ENCODE results near the gene CERS2. TPM values are rescaled to one million over a fixed set of nuclear protein-coding genes. Genes with fewer than 3 reads are reported as not detected.
"Not testable (repeated sequence)": the region's sequence is repeated elsewhere in the genome, so short reads cannot be mapped to it uniquely, and the experiment has no call there.

The CERS2 gene
- total RNA-seq, 1 donor from 2014 or later: 223 TPM

- Mint-ChIP-seq H3K27ac (ENCODE audit: unreplicated experiment) (no peak overlapping the region), H3K9me3 (ENCODE audit: low read depth) (no peaks in the 10 kb centered on the region), H3K36me3 (ENCODE audit: low read depth) (peaks cover 40% of the 10 kb centered on the region), H3K27me3 (ENCODE audit: low read depth) (no peaks in the 10 kb centered on the region), H3K4me1 (ENCODE audit: low read depth) (peaks cover 7% of the 10 kb centered on the region), H3K4me3 (ENCODE audit: unreplicated experiment) (no peak overlapping the region)
- DNase-seq (ENCODE audit: low spot score): no peak
- no peak for TF ChIP-seq CTCF (IDR thresholded peaks at IDR 0.05)
Measured at GRCh38 chr1:150954708-150955107, 19.9 kb downstream of the CERS2 start.

- no peak for DNase-seq (ENCODE audit: low spot score)
- no peak overlapping the region for H3K27ac Mint-ChIP-seq (ENCODE audit: unreplicated experiment)
- no peaks in the 10 kb centered on the region for H3K9me3 Mint-ChIP-seq (ENCODE audit: low read depth)
- TF ChIP-seq CTCF (IDR thresholded peaks at IDR 0.05): no peak
- no peaks in the 10 kb centered on the region for H3K4me1 Mint-ChIP-seq (ENCODE audit: low read depth)
- peaks cover 39% of the 10 kb centered on the region for H3K36me3 Mint-ChIP-seq (ENCODE audit: low read depth)
- H3K4me3 Mint-ChIP-seq (ENCODE audit: unreplicated experiment): no peak overlapping the region
- H3K27me3 Mint-ChIP-seq (ENCODE audit: low read depth): no peaks in the 10 kb centered on the region
Measured at GRCh38 chr1:150944856-150945255, 29.8 kb downstream of the CERS2 start.

GRCh38 chr1:150931773-150932172 is 42.9 kb downstream of the CERS2 start:
- no peak overlapping the region for H3K4me3 Mint-ChIP-seq (ENCODE audit: unreplicated experiment)
- DNase-seq (ENCODE audit: low spot score): no peak
- no peak overlapping the region for H3K27ac Mint-ChIP-seq (ENCODE audit: unreplicated experiment)
- no peak for TF ChIP-seq CTCF (IDR thresholded peaks at IDR 0.05)
- peaks cover 45% of the 10 kb centered on the region for H3K36me3 Mint-ChIP-seq (ENCODE audit: low read depth)
- peaks cover 21% of the 10 kb centered on the region for H3K4me1 Mint-ChIP-seq (ENCODE audit: low read depth)
- peaks cover 7% of the 10 kb centered on the region for H3K9me3 Mint-ChIP-seq (ENCODE audit: low read depth)
- no peaks in the 10 kb centered on the region for H3K27me3 Mint-ChIP-seq (ENCODE audit: low read depth)

- Mint-ChIP-seq H3K4me1 (ENCODE audit: low read depth) (peaks cover 13% of the 10 kb centered on the region), H3K36me3 (ENCODE audit: low read depth) (peaks cover 33% of the 10 kb centered on the region)
- H3K9me3 Mint-ChIP-seq (ENCODE audit: low read depth); H3K4me3 Mint-ChIP-seq (ENCODE audit: unreplicated experiment); DNase-seq (ENCODE audit: low spot score); H3K27me3 Mint-ChIP-seq (ENCODE audit: low read depth); H3K27ac Mint-ChIP-seq (ENCODE audit: unreplicated experiment): not testable (repeated sequence)
Measured at GRCh38 chr1:150928775-150929174, 45.9 kb downstream of the CERS2 start.

- no peak overlapping the region for H3K4me3 Mint-ChIP-seq (ENCODE audit: unreplicated experiment)
- no peak for TF ChIP-seq CTCF (IDR thresholded peaks at IDR 0.05)
- no peaks in the 10 kb centered on the region for H3K27me3 Mint-ChIP-seq (ENCODE audit: low read depth)
- H3K36me3 Mint-ChIP-seq (ENCODE audit: low read depth): peaks cover 33% of the 10 kb centered on the region
- no peak for DNase-seq (ENCODE audit: low spot score)
- H3K4me1 Mint-ChIP-seq (ENCODE audit: low read depth): peaks cover 13% of the 10 kb centered on the region
- no peak overlapping the region for H3K27ac Mint-ChIP-seq (ENCODE audit: unreplicated experiment)
- peaks cover 7% of the 10 kb centered on the region for H3K9me3 Mint-ChIP-seq (ENCODE audit: low read depth)
Measured at GRCh38 chr1:150928286-150928685, 46.3 kb downstream of the CERS2 start.

GRCh38 chr1:150927624-150928023 is 47.0 kb downstream of the CERS2 start:
- Mint-ChIP-seq H3K9me3 (ENCODE audit: low read depth) (peaks cover 6% of the 10 kb centered on the region), H3K27me3 (ENCODE audit: low read depth) (no peaks in the 10 kb centered on the region), H3K4me1 (ENCODE audit: low read depth) (peaks cover 14% of the 10 kb centered on the region), H3K4me3 (ENCODE audit: unreplicated experiment) (no peak overlapping the region), H3K36me3 (ENCODE audit: low read depth) (peaks cover 31% of the 10 kb centered on the region), H3K27ac (ENCODE audit: unreplicated experiment) (no peak overlapping the region)
- no peak for DNase-seq (ENCODE audit: low spot score)
- no peak for TF ChIP-seq CTCF (IDR thresholded peaks at IDR 0.05)
